GM12892 (cell line): ENCODE results near the gene TSR3.

ENCODE experiments used
- POLR2A ChIP-seq: IDR thresholded peaks from 2 replicates; pipeline ENCODE4 v1.6.1; 2011; ENCODE audit warnings: low read depth, low read length, control low read depth
- TAF1 ChIP-seq: IDR thresholded peaks from 2 replicates; pipeline ENCODE4 v1.6.1; 2011; ENCODE audit warnings: low read depth, mild to moderate bottlenecking, control low read depth, low read length, borderline replicate concordance

GRCh38 chr16:1311738-1312466, 39.8 kb downstream of the TSR3 start:
- TF ChIP-seq POLR2A (no peak), TAF1 (no peak)
